Measurements from ENCODE around the gene PTH2R. TPM values are rescaled to one million over a fixed set of nuclear protein-coding genes. Genes with fewer than 3 reads are reported as not detected.

The PTH2R gene
- not detected in 2 replicates for total RNA-seq
- not detected in 2 replicates for polyA plus RNA-seq
- not detected in 2 replicates for polyA plus RNA-seq (2011; cell fraction: cytosol; rRNA removed)
- polyA plus RNA-seq (2011; cell fraction: nucleus; rRNA removed) = not detected in 2 replicates
- not detected in 2 replicates for polyA plus RNA-seq (2012)
- polyA minus RNA-seq = not detected in 2 replicates
- polyA minus RNA-seq (2011; cell fraction: cytosol; rRNA and poly(A)+ RNA removed) = not detected
- polyA minus RNA-seq (2011; cell fraction: nucleus; rRNA and poly(A)+ RNA removed) = 0.24 TPM in 1 of 2 replicates, not detected in the other
- percentile 19 among the genes with signal in this experiment for Bru-seq, nascent RNA
- percentile 9 among the genes with signal in this experiment for BruChase-seq, experiment 1, labeled RNA remaining after a 6-hour chase
- percentile 13 among the genes with signal in this experiment for BruChase-seq, experiment 2, labeled RNA remaining after a 2-hour chase
- long read RNA-seq = 0 reads

DNA sequence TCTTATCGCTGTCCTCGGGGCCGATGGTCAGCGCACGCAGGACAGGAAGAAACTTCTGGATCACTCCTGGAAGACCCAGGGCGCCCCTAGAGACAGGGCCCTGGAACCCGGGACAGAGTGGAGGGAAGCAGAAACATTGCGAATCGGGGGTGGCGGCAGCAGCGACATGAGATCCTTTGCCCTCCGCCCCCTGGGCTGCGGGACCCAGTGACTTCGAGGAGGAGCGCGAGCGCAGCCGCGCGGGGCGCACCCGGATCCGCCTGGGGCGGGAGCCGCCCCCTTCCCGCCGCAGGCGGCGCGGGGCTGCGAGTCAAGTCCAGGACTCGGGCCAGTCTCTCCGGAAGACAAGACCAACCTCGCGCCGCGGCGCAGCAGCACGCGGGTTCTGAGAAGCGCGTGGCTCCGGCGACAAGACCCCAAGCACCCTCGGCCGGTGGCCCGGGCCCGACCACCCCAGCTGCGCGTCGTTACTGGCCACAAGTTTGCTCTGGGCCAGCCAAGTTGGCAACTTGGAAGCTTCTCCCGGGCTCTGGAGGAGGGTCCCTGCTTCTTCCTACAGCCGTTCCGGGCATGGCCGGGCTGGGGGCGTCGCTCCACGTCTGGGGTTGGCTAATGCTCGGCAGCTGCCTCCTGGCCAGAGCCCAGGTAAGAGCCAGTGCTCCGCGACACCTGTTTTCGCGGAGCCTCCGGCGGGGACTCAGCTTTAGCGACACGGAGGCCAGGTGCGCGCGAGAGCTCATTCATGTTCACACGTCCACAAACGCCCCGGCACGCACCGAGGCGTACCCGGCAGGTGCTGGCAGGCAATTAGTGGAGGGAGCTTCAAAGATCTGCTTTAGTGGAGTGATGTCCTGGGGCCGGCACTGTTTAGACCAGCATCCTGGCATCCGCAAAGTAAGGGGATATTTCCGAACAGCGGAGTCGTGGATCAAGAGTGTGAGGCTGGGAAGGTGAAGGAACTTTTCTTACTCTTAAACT lies at the start of gene PTH2R:
Gene PTH2R (plus strand): TSS at position 319 of the 978 bp plus-strand sequence. CDS start 252 bp downstream, at position 571.
- Histone ChIP-seq H3K4me2 (ENCODE audit: insufficient read depth, low read length) (peak within 1 kb of the TSS; percentile 17), H3K27ac (ENCODE audit: insufficient read depth, low read depth, low read length) (no peak within 1 kb of the TSS), H3K9me3 (replicated peaks; ENCODE audit: control insufficient read depth, insufficient read depth, low read length) (no peaks in the 10 kb centered on the region), H4K20me1 (replicated peaks; ENCODE audit: control insufficient read depth, extremely low read depth, insufficient read depth, low read length) (no peaks in the 10 kb centered on the region), H3K36me3 (ENCODE audit: control insufficient read depth in 2 of 2, extremely low read depth in 1 of 2, insufficient read depth in 2 of 2, low read length in 2 of 2) (no peaks in the 10 kb centered on the region), H3K9ac (replicated peaks; ENCODE audit: extremely low read depth, insufficient read depth, low read length) (no peak within 1 kb of the TSS), H3K4me3 (replicated peaks in 1 of 3; ENCODE audit: insufficient read depth in 1 of 3, low read depth in 1 of 3, low read length in 3 of 3) (no peak within 1 kb of the TSS), H3K27me3 (ENCODE audit: control insufficient read depth in 2 of 2, insufficient read depth in 2 of 2, low read length in 2 of 2) (peaks cover 32 to 43% of the 10 kb centered on the region in 2 experiments), H3K79me2 (ENCODE audit: control insufficient read depth, insufficient read depth, low read length) (no peaks in the 10 kb centered on the region), H3K9me1 (replicated peaks; ENCODE audit: control insufficient read depth, extremely low read depth, insufficient read depth, low read length) (no peaks in the 10 kb centered on the region), H3K4me1 (ENCODE audit: control insufficient read depth, extremely low read depth, insufficient read depth, low read length) (no peaks in the 10 kb centered on the region), H2AFZ (ENCODE audit: low read depth, low read length) (peak within 1 kb of the TSS; percentile 41)
- dilution Hi-C loops (cut with MboI; ENCODE audit: extremely low pct_ligation_motif_present, low sequenced_read_pairs) = no loop called here
- intact Hi-C loops (cut with micrococcal nuclease) = no loop called here
- no TSS peak for BruUV-seq (replicated peaks)
- ChIA-PET POLR2A (no interaction called here), CTCF (interaction anchor here (0.7 to 2.2 kb wide), 8 partner anchors 12 to 1993 kb away, joined by 3 to 16 read pairs (median 6); partner anchors contain the start of gene MAP2)
- DNase-seq (ENCODE audit: low read depth, low spot score) = no peak
- TF ChIP-seq EZH2 (IDR thresholded peaks at IDR 0.05; ENCODE audit: borderline replicate concordance, low read depth, low read length, severe bottlenecking) (peak; percentile 80), FOS (IDR thresholded peaks at IDR 0.05; ENCODE audit: borderline replicate concordance, insufficient read depth, low read length) (no peak)
- no peak for FAIRE-seq
